ENCODE measurements around the gene KCTD16.

The KCTD16 gene

DNA sequence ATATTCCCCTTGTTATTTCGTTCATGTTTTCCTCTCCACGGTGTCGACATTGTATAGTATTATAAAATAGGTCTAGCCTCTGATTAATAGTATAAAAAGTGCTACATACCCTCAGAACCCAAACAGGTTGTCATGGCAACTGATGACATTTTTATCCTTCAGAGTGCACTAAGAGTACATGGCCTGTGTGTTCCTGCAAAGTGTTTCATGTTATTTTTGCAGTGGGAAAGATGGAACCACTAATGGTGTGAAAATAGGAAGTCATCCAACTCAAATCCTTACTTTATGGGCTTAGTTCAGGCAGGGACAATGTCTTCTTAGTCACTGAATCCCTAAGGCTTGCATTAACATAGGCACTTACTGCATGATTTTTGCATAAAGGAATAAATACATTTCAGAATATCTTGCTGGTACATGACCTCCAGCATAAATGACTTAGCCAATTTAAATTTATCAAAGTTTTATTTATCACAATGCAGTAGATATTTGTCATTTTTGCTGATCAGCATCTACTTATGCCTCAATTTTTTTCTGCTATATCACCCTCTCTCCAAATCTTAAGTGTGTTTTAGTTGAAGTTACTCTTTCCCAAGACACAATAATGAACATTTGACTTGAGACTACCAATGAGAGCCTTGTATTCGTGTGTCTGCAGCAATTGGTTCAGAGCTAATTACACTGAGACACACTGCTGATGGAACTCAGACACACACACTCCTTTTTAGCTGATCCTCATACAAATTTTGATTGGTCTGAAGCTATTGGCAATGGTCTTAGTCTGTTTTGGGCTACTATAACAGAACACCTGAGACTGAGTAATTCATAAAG lies 243.7 kb downstream of the KCTD16 start:
- no peaks in the 10 kb centered on the region for H3K27me3 ChIP-seq (ENCODE audit: control insufficient read depth, insufficient read depth, low read length)
- no peak overlapping the region for H3K4me3 ChIP-seq (ENCODE audit: low read length)
- no peaks in the 10 kb centered on the region for H3K36me3 ChIP-seq (ENCODE audit: control insufficient read depth, insufficient read depth, low read length)
- no peaks in the 10 kb centered on the region for H3K4me1 ChIP-seq (ENCODE audit: control insufficient read depth, insufficient read depth, low read length)
- no peak for DNase-seq (ENCODE audit: low read depth, low spot score)
- WGBS (ENCODE audit: insufficient coverage, insufficient read length), result no CpG with 5 or more reads among the region's 4 CpGs
- H3K9me3 ChIP-seq (ENCODE audit: control insufficient read depth, insufficient read depth, low read length), result no peaks in the 10 kb centered on the region
- H3K27ac ChIP-seq (ENCODE audit: low read length), result no peak overlapping the region

DNA sequence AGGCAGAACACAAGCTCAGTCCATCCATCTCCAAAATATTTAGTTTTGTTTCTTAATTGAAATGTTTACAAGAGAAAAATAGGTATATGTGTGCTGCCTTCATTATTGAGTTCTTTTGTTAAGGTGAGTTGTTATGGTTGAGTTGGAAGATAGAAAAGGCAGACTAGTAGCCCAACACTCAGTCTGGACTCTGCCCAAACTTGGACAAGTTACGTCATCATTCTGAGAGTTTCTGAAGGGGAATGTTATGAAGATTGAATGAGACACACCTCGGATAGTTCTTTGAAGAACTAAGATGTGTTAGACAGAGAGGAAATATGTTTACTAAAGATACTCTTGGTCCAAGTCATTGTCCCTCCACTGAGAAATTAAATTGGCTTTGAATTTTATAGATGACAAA lies 245.5 kb downstream of the KCTD16 start:
- Histone ChIP-seq H3K4me1 (ENCODE audit: control insufficient read depth, insufficient read depth, low read length) (no peaks in the 10 kb centered on the region), H3K36me3 (ENCODE audit: control insufficient read depth, insufficient read depth, low read length) (no peaks in the 10 kb centered on the region), H3K27me3 (ENCODE audit: control insufficient read depth, insufficient read depth, low read length) (no peaks in the 10 kb centered on the region), H3K27ac (ENCODE audit: low read length) (no peak overlapping the region), H3K4me3 (ENCODE audit: low read length) (no peak overlapping the region), H3K9me3 (ENCODE audit: control insufficient read depth, insufficient read depth, low read length) (no peaks in the 10 kb centered on the region)
- no peak for DNase-seq (ENCODE audit: low read depth, low spot score)
- no CpG with 5 or more reads among the region's 2 CpGs for WGBS (ENCODE audit: insufficient coverage, insufficient read length)

DNA sequence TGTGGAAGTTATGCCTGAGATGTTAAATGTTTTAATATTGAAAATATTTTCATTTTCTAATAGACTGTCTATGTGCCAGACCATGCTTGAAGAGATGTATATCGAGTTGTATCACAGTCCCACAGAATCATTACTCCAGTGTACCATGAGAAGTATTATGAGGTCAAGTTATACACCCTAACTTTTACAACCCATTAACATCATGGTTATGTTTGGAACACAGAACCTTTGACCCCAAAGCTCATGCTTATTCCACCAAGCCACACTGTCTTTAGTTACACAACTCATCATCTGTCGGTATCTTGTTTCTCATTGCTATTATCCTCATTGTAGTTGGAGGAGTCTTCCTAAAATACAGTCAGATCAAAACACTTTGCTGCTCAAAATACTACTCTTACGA lies 248.0 kb downstream of the KCTD16 start:
- WGBS (ENCODE audit: insufficient coverage, insufficient read length), result no CpG with 5 or more reads among the region's 3 CpGs
- Histone ChIP-seq H3K36me3 (ENCODE audit: control insufficient read depth, insufficient read depth, low read length) (no peaks in the 10 kb centered on the region), H3K4me3 (ENCODE audit: low read length) (no peak overlapping the region), H3K9me3 (ENCODE audit: control insufficient read depth, insufficient read depth, low read length) (no peaks in the 10 kb centered on the region), H3K4me1 (ENCODE audit: control insufficient read depth, insufficient read depth, low read length) (no peaks in the 10 kb centered on the region), H3K27ac (ENCODE audit: low read length) (no peak overlapping the region), H3K27me3 (ENCODE audit: control insufficient read depth, insufficient read depth, low read length) (no peaks in the 10 kb centered on the region)
- no peak for DNase-seq (ENCODE audit: low read depth, low spot score)

DNA sequence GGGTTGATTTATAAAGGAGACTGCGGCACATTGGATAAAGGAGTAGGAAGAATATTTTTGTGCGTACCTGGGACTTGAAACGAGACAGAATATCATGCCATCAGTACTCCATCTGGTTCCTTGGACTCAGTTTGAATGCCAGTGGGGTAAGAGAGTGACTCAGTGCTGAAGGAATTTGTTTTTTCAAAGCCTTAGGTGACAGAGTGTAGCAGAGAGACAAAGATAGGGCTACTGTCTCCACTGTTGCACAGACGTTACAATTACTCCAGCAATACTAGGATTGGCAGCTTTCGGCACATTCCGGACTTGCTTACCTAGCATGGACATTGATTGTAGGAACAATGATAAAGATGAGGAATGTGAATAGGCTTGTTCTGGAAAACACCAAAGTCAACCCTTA lies 250.7 kb downstream of the KCTD16 start:
- WGBS (ENCODE audit: insufficient coverage, insufficient read length), result no CpG with 5 or more reads among the region's 6 CpGs
- no peak overlapping the region for H3K27ac ChIP-seq (ENCODE audit: low read length)
- H3K9me3 ChIP-seq (ENCODE audit: control insufficient read depth, insufficient read depth, low read length), result no peaks in the 10 kb centered on the region
- no peak overlapping the region for H3K4me3 ChIP-seq (ENCODE audit: low read length)
- DNase-seq (ENCODE audit: low read depth, low spot score), result no peak
- no peaks in the 10 kb centered on the region for H3K36me3 ChIP-seq (ENCODE audit: control insufficient read depth, insufficient read depth, low read length)
- H3K27me3 ChIP-seq (ENCODE audit: control insufficient read depth, insufficient read depth, low read length), result no peaks in the 10 kb centered on the region
- H3K4me1 ChIP-seq (ENCODE audit: control insufficient read depth, insufficient read depth, low read length), result no peaks in the 10 kb centered on the region

DNA sequence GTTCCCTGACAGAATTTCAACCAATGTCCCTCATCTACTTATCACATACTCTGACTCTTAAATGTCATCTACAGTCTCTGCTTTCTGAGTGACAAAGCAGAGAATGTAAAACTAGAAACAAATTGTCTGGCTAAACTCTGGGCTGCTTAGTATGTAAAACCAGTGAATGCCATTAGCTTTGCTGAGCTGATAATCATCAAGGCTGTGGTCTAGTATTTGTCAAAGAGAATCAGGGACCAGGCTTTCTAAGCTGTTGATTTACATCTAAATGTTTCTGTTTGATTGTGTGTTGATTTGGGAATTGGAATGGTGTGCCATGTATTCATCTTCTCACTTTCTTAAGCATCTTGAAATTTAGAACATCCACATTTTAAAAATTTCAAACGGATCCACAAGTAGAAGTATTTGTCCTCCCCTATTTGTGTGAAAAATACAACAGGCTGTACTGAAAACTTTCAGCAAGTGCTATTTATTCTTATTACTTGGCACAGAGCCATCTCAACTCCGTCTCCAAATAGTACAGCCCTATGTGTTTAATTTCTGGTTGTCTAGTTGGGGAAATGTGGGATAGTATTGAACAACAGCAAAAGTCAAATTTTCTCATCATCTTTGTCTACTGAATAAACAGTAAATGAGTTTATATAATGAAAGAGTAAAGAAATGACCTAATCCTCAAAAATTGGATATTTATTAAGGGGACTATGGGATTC lies 251.5 kb downstream of the KCTD16 start:
- no peaks in the 10 kb centered on the region for H3K4me1 ChIP-seq (ENCODE audit: control insufficient read depth, insufficient read depth, low read length)
- H3K4me3 ChIP-seq (ENCODE audit: low read length), result no peak overlapping the region
- no peaks in the 10 kb centered on the region for H3K36me3 ChIP-seq (ENCODE audit: control insufficient read depth, insufficient read depth, low read length)
- no CpG with 5 or more reads among the region's 2 CpGs for WGBS (ENCODE audit: insufficient coverage, insufficient read length)
- no peaks in the 10 kb centered on the region for H3K27me3 ChIP-seq (ENCODE audit: control insufficient read depth, insufficient read depth, low read length)
- H3K27ac ChIP-seq (ENCODE audit: low read length), result no peak overlapping the region
- no peaks in the 10 kb centered on the region for H3K9me3 ChIP-seq (ENCODE audit: control insufficient read depth, insufficient read depth, low read length)
- no peak for DNase-seq (ENCODE audit: low read depth, low spot score)

DNA sequence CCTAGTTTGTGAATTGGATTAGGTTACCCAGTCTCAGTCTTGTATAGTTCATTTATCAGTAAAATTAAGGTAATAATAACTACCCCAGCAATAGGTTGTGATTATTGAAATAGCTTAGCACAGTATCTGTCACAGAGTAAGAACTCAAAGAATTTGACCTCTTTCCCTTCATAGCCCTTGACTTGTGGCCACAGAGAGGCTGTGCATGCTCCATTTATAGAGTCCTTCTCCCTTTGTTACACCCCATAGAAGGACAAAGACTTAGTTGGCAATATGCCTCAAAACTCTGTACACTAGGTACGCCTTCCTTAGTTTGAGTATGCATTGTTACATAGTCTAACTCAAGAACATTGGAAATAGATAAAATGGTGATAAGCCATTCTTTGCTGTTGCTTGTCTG lies 257.2 kb downstream of the KCTD16 start:
- no peak overlapping the region for H3K4me3 ChIP-seq (ENCODE audit: low read length)
- no peak for DNase-seq (ENCODE audit: low read depth, low spot score)
- H3K27ac ChIP-seq (ENCODE audit: low read length), result no peak overlapping the region
- H3K27me3 ChIP-seq (ENCODE audit: control insufficient read depth, insufficient read depth, low read length), result no peaks in the 10 kb centered on the region
- H3K9me3 ChIP-seq (ENCODE audit: control insufficient read depth, insufficient read depth, low read length), result no peaks in the 10 kb centered on the region
- H3K36me3 ChIP-seq (ENCODE audit: control insufficient read depth, insufficient read depth, low read length), result no peaks in the 10 kb centered on the region
- no CpG with 5 or more reads among the region's 1 CpG for WGBS (ENCODE audit: insufficient coverage, insufficient read length)
- H3K4me1 ChIP-seq (ENCODE audit: control insufficient read depth, insufficient read depth, low read length), result no peaks in the 10 kb centered on the region

DNA sequence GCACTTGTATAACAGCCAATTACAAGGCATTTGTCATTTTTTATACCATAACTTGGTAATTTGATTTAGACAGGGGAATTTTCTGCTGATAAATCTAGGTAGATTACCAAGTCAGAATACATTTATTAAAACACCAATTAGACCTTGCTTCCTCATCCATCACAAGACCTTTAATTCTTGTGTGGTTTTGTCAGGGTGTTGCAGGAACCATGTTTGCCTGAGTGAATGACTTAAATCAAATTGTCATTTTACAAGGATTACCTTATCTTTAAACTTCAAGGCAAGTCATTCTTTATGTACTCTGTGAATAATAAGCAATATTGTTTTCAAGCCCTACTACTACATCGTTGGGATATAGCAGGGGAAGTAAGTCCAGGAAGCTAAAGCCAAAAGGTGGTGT lies 257.7 kb downstream of the KCTD16 start:
- no peak for DNase-seq (ENCODE audit: low read depth, low spot score)
- Histone ChIP-seq H3K27ac (ENCODE audit: low read length) (no peak overlapping the region), H3K9me3 (ENCODE audit: control insufficient read depth, insufficient read depth, low read length) (no peaks in the 10 kb centered on the region), H3K4me1 (ENCODE audit: control insufficient read depth, insufficient read depth, low read length) (no peaks in the 10 kb centered on the region), H3K27me3 (ENCODE audit: control insufficient read depth, insufficient read depth, low read length) (no peaks in the 10 kb centered on the region), H3K4me3 (ENCODE audit: low read length) (no peak overlapping the region), H3K36me3 (ENCODE audit: control insufficient read depth, insufficient read depth, low read length) (no peaks in the 10 kb centered on the region)
- no CpG with 5 or more reads among the region's 1 CpG for WGBS (ENCODE audit: insufficient coverage, insufficient read length)

DNA sequence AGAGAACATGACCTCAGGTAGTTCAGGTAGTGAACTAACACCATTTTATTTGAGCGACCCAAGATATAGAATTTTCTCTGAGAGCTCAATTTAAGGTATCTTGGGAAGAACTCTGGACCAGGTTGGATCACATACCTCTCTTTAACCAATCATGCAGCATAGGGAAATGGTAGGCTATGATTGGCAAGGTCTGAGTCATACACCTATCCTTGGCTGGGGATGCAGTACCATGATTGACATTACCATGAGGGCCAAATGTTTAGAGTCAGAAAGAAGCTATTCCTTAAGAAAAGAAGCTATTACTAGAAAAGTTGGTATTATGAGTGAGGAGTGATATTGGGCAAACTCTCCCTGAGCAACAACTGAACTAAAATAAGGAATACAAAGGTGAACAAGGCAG lies 258.7 kb downstream of the KCTD16 start:
- DNase-seq (ENCODE audit: low read depth, low spot score), result no peak
- no peaks in the 10 kb centered on the region for H3K27me3 ChIP-seq (ENCODE audit: control insufficient read depth, insufficient read depth, low read length)
- H3K4me3 ChIP-seq (ENCODE audit: low read length), result no peak overlapping the region
- no peaks in the 10 kb centered on the region for H3K36me3 ChIP-seq (ENCODE audit: control insufficient read depth, insufficient read depth, low read length)
- no peaks in the 10 kb centered on the region for H3K9me3 ChIP-seq (ENCODE audit: control insufficient read depth, insufficient read depth, low read length)
- no peak overlapping the region for H3K27ac ChIP-seq (ENCODE audit: low read length)
- H3K4me1 ChIP-seq (ENCODE audit: control insufficient read depth, insufficient read depth, low read length), result no peaks in the 10 kb centered on the region
- no CpG with 5 or more reads among the region's 1 CpG for WGBS (ENCODE audit: insufficient coverage, insufficient read length)

DNA sequence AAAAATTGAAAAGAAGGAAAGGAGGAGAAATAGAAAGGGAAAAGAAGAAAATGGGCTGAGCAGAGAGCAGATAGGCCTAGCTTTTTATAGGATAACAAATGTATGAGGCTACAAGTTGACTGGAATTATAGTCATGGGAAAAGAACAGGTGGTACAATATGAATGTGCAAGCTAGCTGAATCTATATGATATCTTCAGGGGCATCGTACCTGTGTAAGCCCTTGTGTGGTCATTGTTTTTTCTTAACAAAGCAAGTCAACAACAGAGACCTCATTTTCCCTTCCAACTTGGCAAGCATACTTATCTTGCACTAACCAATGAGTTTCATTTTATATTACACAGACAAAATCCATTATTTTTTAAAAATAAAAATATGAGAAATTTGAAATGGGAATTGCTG lies 259.2 kb downstream of the KCTD16 start:
- Histone ChIP-seq H3K9me3 (ENCODE audit: control insufficient read depth, insufficient read depth, low read length) (no peaks in the 10 kb centered on the region), H3K4me1 (ENCODE audit: control insufficient read depth, insufficient read depth, low read length) (no peaks in the 10 kb centered on the region), H3K27ac (ENCODE audit: low read length) (no peak overlapping the region), H3K4me3 (ENCODE audit: low read length) (no peak overlapping the region), H3K36me3 (ENCODE audit: control insufficient read depth, insufficient read depth, low read length) (no peaks in the 10 kb centered on the region), H3K27me3 (ENCODE audit: control insufficient read depth, insufficient read depth, low read length) (no peaks in the 10 kb centered on the region)
- no CpG with 5 or more reads among the region's 1 CpG for WGBS (ENCODE audit: insufficient coverage, insufficient read length)
- no peak for DNase-seq (ENCODE audit: low read depth, low spot score)

DNA sequence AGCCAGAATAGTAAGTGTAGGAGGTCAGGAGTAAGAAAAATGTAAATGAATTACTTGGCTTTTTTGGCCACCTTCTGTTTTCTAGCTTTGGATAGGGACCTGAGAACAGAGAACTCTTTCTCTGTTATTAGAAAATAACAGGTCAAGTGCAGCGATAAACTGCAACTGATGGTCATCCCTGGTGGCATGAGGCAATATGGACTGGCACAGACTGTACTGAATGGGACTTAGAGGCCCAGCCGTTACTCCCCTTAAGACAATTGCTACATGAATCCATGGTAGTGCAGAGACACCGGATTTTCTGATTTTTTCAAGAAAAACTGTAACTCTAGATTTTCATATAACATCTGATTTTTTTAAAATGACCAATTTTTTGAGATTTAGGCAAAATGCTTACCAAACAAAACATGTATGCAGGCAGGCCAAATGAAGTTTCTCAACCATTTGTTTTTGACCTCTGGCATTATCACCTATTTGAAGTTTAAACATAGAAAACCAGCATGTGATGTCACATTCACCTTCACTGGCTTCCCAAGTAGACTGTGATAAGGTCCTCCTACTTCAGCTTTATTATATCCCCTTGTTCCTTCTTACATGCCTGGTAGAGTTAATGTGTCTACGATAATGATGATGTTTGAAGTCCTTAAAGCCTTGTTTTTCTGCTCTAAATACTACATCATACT lies 262.6 kb downstream of the KCTD16 start:
- Histone ChIP-seq H3K9me3 (ENCODE audit: control insufficient read depth, insufficient read depth, low read length) (no peaks in the 10 kb centered on the region), H3K27me3 (ENCODE audit: control insufficient read depth, insufficient read depth, low read length) (no peaks in the 10 kb centered on the region), H3K4me1 (ENCODE audit: control insufficient read depth, insufficient read depth, low read length) (no peaks in the 10 kb centered on the region), H3K27ac (ENCODE audit: low read length) (no peak overlapping the region), H3K36me3 (ENCODE audit: control insufficient read depth, insufficient read depth, low read length) (no peaks in the 10 kb centered on the region), H3K4me3 (ENCODE audit: low read length) (no peak overlapping the region)
- DNase-seq (ENCODE audit: low read depth, low spot score), result no peak
- WGBS (ENCODE audit: insufficient coverage, insufficient read length), result no CpG with 5 or more reads among the region's 4 CpGs

Data from iPS DF 6.9 (cell line).